ENCODE data around the gene DNM3. TPM values are rescaled to one million over a fixed set of nuclear protein-coding genes. Genes with fewer than 3 reads are reported as not detected.

The DNM3 gene
- total and polyA plus RNA-seq, 2 experiments from 2014 or later = 5.2 to 12.2 TPM

- Histone ChIP-seq H2AFZ (no peak overlapping the region), H3K36me3 (ENCODE audit: insufficient read depth) (no peaks in the 10 kb centered on the region), H3K9me2 (ENCODE audit: insufficient read depth) (no peaks in the 10 kb centered on the region), H3F3A (replicated peaks; ENCODE audit: low read depth) (no peaks in the 10 kb centered on the region), H3K4me2 (no peak overlapping the region), H3K79me2 (replicated peaks; ENCODE audit: insufficient read depth) (no peaks in the 10 kb centered on the region), H3K4me3 (no peak overlapping the region), H3K27me3 (ENCODE audit: insufficient read depth) (no peaks in the 10 kb centered on the region), H3K27ac (ENCODE audit: low read depth) (no peak overlapping the region), H4K20me1 (replicated peaks; ENCODE audit: insufficient read depth) (no peaks in the 10 kb centered on the region), H3K4me1 (ENCODE audit: insufficient read depth) (no peaks in the 10 kb centered on the region)
- Mint-ChIP-seq H3K27me3 (ENCODE audit: insufficient read depth, low read depth, poor library complexity) (peaks cover 2% of the 10 kb centered on the region), H3K4me3 (no peak overlapping the region), H3K36me3 (ENCODE audit: low read depth) (peaks cover 8% of the 10 kb centered on the region; the same call in 2 of the 3 replicates), H3K9me3 (peaks cover 8% of the 10 kb centered on the region), H3K27ac (no peak overlapping the region), H3K4me1 (no peaks in the 10 kb centered on the region)
- ATAC-seq (no peak), DNase-seq (ENCODE audit: low spot score) (no peak)
- TF ChIP-seq POLR2AphosphoS5 (IDR thresholded peaks at IDR 0.05; ENCODE audit: low read depth) (no peak), NANOG (IDR thresholded peaks at IDR 0.05; ENCODE audit: borderline replicate concordance) (no peak), CTCF (conservative IDR thresholded peaks at IDR 0.05; ENCODE audit: low read depth in 2 of 2) (no peak), STAT1 (IDR thresholded peaks at IDR 0.05; ENCODE audit: unreplicated experiment) (no peak), JUNB (IDR thresholded peaks at IDR 0.05; ENCODE audit: unreplicated experiment) (no peak), ETS1 (IDR thresholded peaks at IDR 0.05) (no peak), REST (IDR thresholded peaks at IDR 0.05; ENCODE audit: unreplicated experiment) (no peak), CREB1 (CRISPR knock-in tag; IDR thresholded peaks at IDR 0.05; ENCODE audit: low read depth) (no peak), EZH2 (IDR thresholded peaks at IDR 0.05; ENCODE audit: low read depth, unreplicated experiment) (no peak), ZNF114 (CRISPR knock-in tag; IDR thresholded peaks at IDR 0.05) (no peak), EZH2phosphoT487 (IDR thresholded peaks at IDR 0.05; ENCODE audit: unreplicated experiment) (no peak), ZNF462 (CRISPR knock-in tag; IDR thresholded peaks at IDR 0.05) (no peak)
Observed at GRCh38 chr1:172203902-172204301, 362.6 kb downstream of the DNM3 start.
